Keratinocyte (primary cell): Measurements from ENCODE around the gene GJB6. TPM values are rescaled to one million over a fixed set of nuclear protein-coding genes. Genes with fewer than 3 reads are reported as not detected.

Experiments used
- DNase-seq: peaks from one replicate; pipeline ENCODE4 v3.0.0-alpha.2; 2011; ENCODE audit warnings: low read depth, missing footprints, low spot score
- FAIRE-seq: peaks from 2 replicates; lab custom pipeline; 2011; peaks lifted over from hg19 to GRCh38; lab: Jason Lieb, UNC
- H2AFZ ChIP-seq: 2 replicates; pipeline ENCODE4 v1.6.0; 2012; ENCODE audit warnings: low read length, control low read depth, inconsistent platforms; ENCODE audit not compliant: control insufficient read depth
- H3K27ac ChIP-seq: 2 replicates; pipeline ENCODE4 v1.5.1; 2011; ENCODE audit warnings: low read length; ENCODE audit not compliant: control insufficient read depth, insufficient read depth
- H3K27me3 ChIP-seq: 3 replicates; pipeline ENCODE4 v1.6.0; 2011; ENCODE audit warnings: low read length; ENCODE audit not compliant: control insufficient read depth, insufficient read depth; ENCODE audit errors: extremely low read depth
- H3K36me3 ChIP-seq, 2 experiments: 2 replicates in 1 of 2; 3 replicates in 1 of 2; pipeline ENCODE4 v1.5.1; 2011; ENCODE audit warnings: low read length in 2 of 2, mild to moderate bottlenecking in 1 of 2; ENCODE audit not compliant: control insufficient read depth in 2 of 2, insufficient read depth in 2 of 2; ENCODE audit errors: extremely low read depth in 1 of 2
- H3K4me1 ChIP-seq: 3 replicates; pipeline ENCODE4 v1.5.1; 2011; ENCODE audit warnings: low read length; ENCODE audit not compliant: control insufficient read depth, insufficient read depth; ENCODE audit errors: extremely low read depth
- H3K4me2 ChIP-seq: 3 replicates; pipeline ENCODE4 v1.6.0; 2011; ENCODE audit warnings: low read depth, low read length; ENCODE audit not compliant: control insufficient read depth, insufficient read depth; ENCODE audit errors: extremely low read depth
- H3K4me3 ChIP-seq, 3 experiments: fragments of 200-600 bp in 1 of 3; sonication (generic) in 1 of 3; 2 replicates in 2 of 3; 3 replicates in 1 of 3; pipeline ENCODE4 v1.5.1; 2011 to 2016; ENCODE audit warnings: low read length in 3 of 3, mild to moderate bottlenecking in 3 of 3, control low read depth in 2 of 3, inconsistent platforms in 1 of 3, low read depth in 1 of 3, mixed read lengths in 1 of 3, mixed run types in 1 of 3, moderate library complexity in 1 of 3; ENCODE audit not compliant: control insufficient read depth in 2 of 3, insufficient read depth in 2 of 3; ENCODE audit errors: extremely low read depth in 1 of 3
- H3K79me2 ChIP-seq: 2 replicates; pipeline ENCODE4 v1.6.0; 2012; ENCODE audit warnings: low read length; ENCODE audit not compliant: control insufficient read depth, insufficient read depth
- H3K9ac ChIP-seq: 3 replicates; pipeline ENCODE4 v1.6.0; 2011; ENCODE audit warnings: low read length; ENCODE audit not compliant: control insufficient read depth, insufficient read depth; ENCODE audit errors: extremely low read depth
- H3K9me1 ChIP-seq: 3 replicates; pipeline ENCODE4 v1.6.0; 2011; ENCODE audit warnings: low read length; ENCODE audit not compliant: control insufficient read depth, insufficient read depth; ENCODE audit errors: extremely low read depth
- H3K9me3 ChIP-seq: 2 replicates; pipeline ENCODE4 v1.5.1; 2012; ENCODE audit warnings: low read depth, low read length; ENCODE audit not compliant: control insufficient read depth
- H4K20me1 ChIP-seq: 3 replicates; pipeline ENCODE4 v1.6.0; 2011; ENCODE audit warnings: low read length; ENCODE audit not compliant: control insufficient read depth, insufficient read depth; ENCODE audit errors: extremely low read depth
- CTCF ChIP-seq, 3 experiments: IDR thresholded peaks in 1 of 3; conservative IDR thresholded peaks in 1 of 3; optimal IDR thresholded peaks in 1 of 3; 2 replicates in 2 of 3; 3 replicates in 1 of 3; pipeline versions ENCODE3 to v1.5.1; 2011; ENCODE audit warnings: low read length in 3 of 3, mild to moderate bottlenecking in 3 of 3, moderate library complexity in 2 of 3, control low read depth in 1 of 3, inconsistent platforms in 1 of 3; ENCODE audit not compliant: insufficient read depth in 2 of 3; ENCODE audit errors: extremely low read depth in 1 of 3
- EZH2 ChIP-seq: IDR thresholded peaks from one replicate; pipeline ENCODE4 v1.6.1; 2012; ENCODE audit warnings: inconsistent platforms, mild to moderate bottlenecking, low read length, moderate library complexity
- dilution Hi-C: fragments of 300-500 bp; cut with MboI; formaldehyde crosslinking; loops from one replicate; pipeline ENCODE4 v1.7.0; 2020; ENCODE audit warnings: low sequenced_read_pairs; ENCODE audit not compliant: extremely low pct_ligation_motif_present
- polyA plus RNA-seq, 5 experiments: library from polyadenylated mRNA; depleted of rRNA in 3 of 5; stranded (reverse) in 3 of 5; stranded (forward) in 1 of 5; unstranded in 1 of 5; fragments of >200 nt; gene quantifications; 1 replicate in 1 of 5; 2 replicates in 3 of 5; 3 replicates in 1 of 5; pipeline versions ENCODE4 v1.2.1 to v1.2.3, GENCODE V29; 2011 to 2012; ENCODE audit warnings: missing spikeins in 2 of 5, low read depth in 1 of 5, low replicate concordance in 1 of 5

The GJB6 gene
- polyA plus RNA-seq, 1 donor (not counting 4 experiments of a cell fraction or from before 2014, with no cell fraction given) = 11.2 TPM

- Histone ChIP-seq H3K9me1 (no peaks in the 10 kb centered on the region), H3K36me3 (no peaks in the 10 kb centered on the region), H4K20me1 (no peaks in the 10 kb centered on the region), H3K4me2 (no peak overlapping the region), H3K4me3 (no peak overlapping the region), H3K79me2 (no peaks in the 10 kb centered on the region), H3K27me3 (no peaks in the 10 kb centered on the region), H3K9me3 (no peaks in the 10 kb centered on the region), H3K27ac (no peak overlapping the region), H3K9ac (no peak overlapping the region), H2AFZ (no peak overlapping the region), H3K4me1 (no peaks in the 10 kb centered on the region)
- TF ChIP-seq CTCF (optimal IDR thresholded peaks at IDR 0.05 in 1 of 3, IDR thresholded peaks at IDR 0.05 in 1 of 3, conservative IDR thresholded peaks at IDR 0.05 in 1 of 3; ENCODE audit: extremely low read depth in 1 of 3, insufficient read depth in 2 of 3, low read length in 3 of 3) = no peak
- no peak for TF ChIP-seq EZH2
- no peak for FAIRE-seq
- dilution Hi-C loops = no loop called here
- no peak for DNase-seq
Measured at GRCh38 chr13:20206698-20207235, 25.4 kb downstream of the GJB6 start.

- no peaks in the 10 kb centered on the region for H3K9me3 ChIP-seq
- no peaks in the 10 kb centered on the region for H4K20me1 ChIP-seq
- no peak for TF ChIP-seq EZH2
- TF ChIP-seq CTCF (optimal IDR thresholded peaks at IDR 0.05 in 1 of 3, IDR thresholded peaks at IDR 0.05 in 1 of 3, conservative IDR thresholded peaks at IDR 0.05 in 1 of 3; ENCODE audit: extremely low read depth in 1 of 3, insufficient read depth in 2 of 3, low read length in 3 of 3) = no peak
- H3K9ac ChIP-seq = no peak overlapping the region
- H3K79me2 ChIP-seq = no peaks in the 10 kb centered on the region
- no peaks in the 10 kb centered on the region for H3K36me3 ChIP-seq
- H3K4me1 ChIP-seq = no peaks in the 10 kb centered on the region
- no peak overlapping the region for H3K4me3 ChIP-seq
- dilution Hi-C loops = no loop called here
- DNase-seq (no peak), FAIRE-seq (no peak)
- H2AFZ ChIP-seq = no peak overlapping the region
- H3K9me1 ChIP-seq = no peaks in the 10 kb centered on the region
- H3K27ac ChIP-seq = no peak overlapping the region
- H3K4me2 ChIP-seq = no peak overlapping the region
- H3K27me3 ChIP-seq = no peaks in the 10 kb centered on the region
Measured at GRCh38 chr13:20206065-20206697, 25.9 kb downstream of the GJB6 start.
